Neural crest cell (in vitro differentiated cells): Measurements from ENCODE around the gene ARHGEF4. TPM values are rescaled to one million over a fixed set of nuclear protein-coding genes. Genes with fewer than 3 reads are reported as not detected.

Experiments
- DNase-seq: peaks from one replicate; pipeline ENCODE4 v3.0.0; 2021; ENCODE audit warnings: low read depth, mixed read lengths, low spot score
- H3K27ac Mint-ChIP-seq: one replicate; pipeline ENCODE4 v1.8.0; 2021; ENCODE audit warnings: mild to moderate bottlenecking, mixed read lengths; ENCODE audit not compliant: unreplicated experiment
- H3K27me3 Mint-ChIP-seq: 2 replicates; pipeline ENCODE4 v1.8.0; 2021; ENCODE audit warnings: low read depth, mild to moderate bottlenecking, mixed read lengths
- H3K36me3 Mint-ChIP-seq: 2 replicates; pipeline ENCODE4 v1.8.0; 2021; ENCODE audit warnings: low read depth, mild to moderate bottlenecking, mixed read lengths
- H3K4me1 Mint-ChIP-seq: 2 replicates; pipeline ENCODE4 v1.8.0; 2021; ENCODE audit warnings: mixed read lengths
- H3K4me3 Mint-ChIP-seq: one replicate; pipeline ENCODE4 v1.8.0; 2021; ENCODE audit warnings: mild to moderate bottlenecking, mixed read lengths
- H3K9me3 Mint-ChIP-seq: 2 replicates; pipeline ENCODE4 v1.8.0; 2021; ENCODE audit warnings: mixed read lengths
- CTCF ChIP-seq: fragments of 200-600 bp; sonication (generic); conservative IDR thresholded peaks from 2 replicates; pipeline ENCODE4 v1.5.0; 2021; ENCODE audit warnings: antibody characterized with exemption, mild to moderate bottlenecking
- total RNA-seq: library from RNA; stranded (reverse); gene quantifications from 2 replicates; pipeline ENCODE4 v1.2.1, GENCODE V29; 2021

The ARHGEF4 gene
- total RNA-seq, 1 donor from 2014 or later: 22.1 TPM

- DNase-seq: no peak
- Mint-ChIP-seq H3K4me3 (no peak overlapping the region), H3K27me3 (peaks cover 5% of the 10 kb centered on the region), H3K9me3 (no peaks in the 10 kb centered on the region), H3K27ac (no peak overlapping the region), H3K4me1 (peaks cover 7% of the 10 kb centered on the region), H3K36me3 (no peaks in the 10 kb centered on the region)
- no peak for TF ChIP-seq CTCF
These were observed 202.4 kb downstream of the ARHGEF4 start for GRCh38 chr2:131039101-131039440.

GRCh38 chr2:131039535-131039907 lies 202.8 kb downstream of the ARHGEF4 start:
- H3K27me3 Mint-ChIP-seq: peaks cover under 1% of the 10 kb centered on the region
- no peak overlapping the region for H3K4me3 Mint-ChIP-seq
- no peak for DNase-seq
- no peak overlapping the region for H3K27ac Mint-ChIP-seq
- H3K9me3 Mint-ChIP-seq: no peaks in the 10 kb centered on the region
- no peaks in the 10 kb centered on the region for H3K36me3 Mint-ChIP-seq
- no peak for TF ChIP-seq CTCF
- peaks cover 3% of the 10 kb centered on the region for H3K4me1 Mint-ChIP-seq

- Mint-ChIP-seq H3K27me3 (no peaks in the 10 kb centered on the region), H3K27ac (no peak overlapping the region), H3K36me3 (no peaks in the 10 kb centered on the region), H3K4me3 (no peak overlapping the region), H3K4me1 (peaks cover 3% of the 10 kb centered on the region), H3K9me3 (no peaks in the 10 kb centered on the region)
- no peak for TF ChIP-seq CTCF
- no peak for DNase-seq
These were observed 203.4 kb downstream of the ARHGEF4 start for GRCh38 chr2:131039908-131040660.

GRCh38 chr2:131040661-131041401 lies 204.1 kb downstream of the ARHGEF4 start:
- no peak for TF ChIP-seq CTCF
- peak overlapping the region; percentile 35 for H3K27ac Mint-ChIP-seq
- peaks cover 3% of the 10 kb centered on the region for H3K4me1 Mint-ChIP-seq
- no peaks in the 10 kb centered on the region for H3K9me3 Mint-ChIP-seq
- no peaks in the 10 kb centered on the region for H3K36me3 Mint-ChIP-seq
- no peak for DNase-seq
- H3K27me3 Mint-ChIP-seq: no peaks in the 10 kb centered on the region
- peak overlapping the region; percentile 76 for H3K4me3 Mint-ChIP-seq

GRCh38 chr2:131041402-131042147 lies 204.9 kb downstream of the ARHGEF4 start:
- Mint-ChIP-seq H3K4me1 (no peaks in the 10 kb centered on the region), H3K4me3 (peak overlapping the region; percentile 76), H3K36me3 (no peaks in the 10 kb centered on the region), H3K27ac (peak overlapping the region; percentile 35), H3K27me3 (no peaks in the 10 kb centered on the region), H3K9me3 (no peaks in the 10 kb centered on the region)
- DNase-seq: no peak
- no peak for TF ChIP-seq CTCF
